Skin epidermis (tissue), 12 donors: ENCODE results near the gene NEUROD2.
A peak's percentile ranks its signal among the peaks of the same experiment; 100 is the strongest.

Experiments used
- H3K27ac ChIP-seq, 21 experiments: fragments of 200-600 bp; sonication (generic) in 11 of 21; one replicate each; pipeline ENCODE4 v1.5.0; 2020; ENCODE audit warnings: mild to moderate bottlenecking in 3 of 21, inconsistent platforms in 2 of 21, moderate library complexity in 2 of 21
- H3K4me3 ChIP-seq, 7 experiments: fragments of 200-600 bp; sonication (generic) in 2 of 7; one replicate each; pipeline ENCODE4 v1.5.0; 2020; ENCODE audit warnings: inconsistent platforms in 2 of 7, mild to moderate bottlenecking in 2 of 7, moderate library complexity in 1 of 7

The NEUROD2 gene

GRCh38 chr17:39607057-39607850 is 466 bp downstream of the NEUROD2 start:
- Histone ChIP-seq H3K4me3 (peak overlapping the region in 2 of 7 experiments; percentile 14 to 29), H3K27ac (no peak overlapping the region)

DNA sequence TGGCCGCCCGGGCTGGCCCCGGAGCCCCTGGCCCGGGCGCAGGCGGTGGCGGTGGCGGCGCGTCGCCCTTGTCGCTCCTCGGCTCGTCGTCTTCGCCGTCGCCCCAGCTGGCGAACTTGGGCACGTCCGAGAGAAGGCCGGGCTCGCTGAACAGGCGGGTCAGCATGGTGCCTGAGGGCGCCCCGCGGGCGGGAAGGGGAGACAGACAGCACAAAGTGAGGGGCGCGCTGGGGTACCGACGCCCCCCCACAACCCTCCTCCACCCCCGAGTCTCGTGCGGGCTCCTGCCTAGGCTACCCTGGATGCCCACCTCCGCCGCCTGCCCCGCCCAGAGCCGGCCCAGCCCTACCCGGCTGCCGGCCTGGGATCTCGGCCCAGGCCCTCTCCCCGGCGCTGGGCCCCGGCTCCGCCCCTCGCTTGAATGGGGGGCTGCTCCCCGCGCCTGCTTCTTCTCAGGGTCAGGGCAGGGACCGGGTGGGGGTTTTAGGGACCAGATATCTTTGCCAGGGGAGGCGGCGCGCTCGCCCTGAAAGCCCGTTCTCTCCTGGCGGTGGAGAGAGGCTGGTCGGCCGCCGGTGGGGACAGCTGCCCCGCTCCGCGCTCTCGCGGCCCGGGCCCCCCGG is 1.2 kb downstream of the NEUROD2 start:
- peak overlapping the region in 3 of 7 experiments; percentile 5 to 29 (median 14) for H3K4me3 ChIP-seq
- no peak overlapping the region for H3K27ac ChIP-seq

DNA sequence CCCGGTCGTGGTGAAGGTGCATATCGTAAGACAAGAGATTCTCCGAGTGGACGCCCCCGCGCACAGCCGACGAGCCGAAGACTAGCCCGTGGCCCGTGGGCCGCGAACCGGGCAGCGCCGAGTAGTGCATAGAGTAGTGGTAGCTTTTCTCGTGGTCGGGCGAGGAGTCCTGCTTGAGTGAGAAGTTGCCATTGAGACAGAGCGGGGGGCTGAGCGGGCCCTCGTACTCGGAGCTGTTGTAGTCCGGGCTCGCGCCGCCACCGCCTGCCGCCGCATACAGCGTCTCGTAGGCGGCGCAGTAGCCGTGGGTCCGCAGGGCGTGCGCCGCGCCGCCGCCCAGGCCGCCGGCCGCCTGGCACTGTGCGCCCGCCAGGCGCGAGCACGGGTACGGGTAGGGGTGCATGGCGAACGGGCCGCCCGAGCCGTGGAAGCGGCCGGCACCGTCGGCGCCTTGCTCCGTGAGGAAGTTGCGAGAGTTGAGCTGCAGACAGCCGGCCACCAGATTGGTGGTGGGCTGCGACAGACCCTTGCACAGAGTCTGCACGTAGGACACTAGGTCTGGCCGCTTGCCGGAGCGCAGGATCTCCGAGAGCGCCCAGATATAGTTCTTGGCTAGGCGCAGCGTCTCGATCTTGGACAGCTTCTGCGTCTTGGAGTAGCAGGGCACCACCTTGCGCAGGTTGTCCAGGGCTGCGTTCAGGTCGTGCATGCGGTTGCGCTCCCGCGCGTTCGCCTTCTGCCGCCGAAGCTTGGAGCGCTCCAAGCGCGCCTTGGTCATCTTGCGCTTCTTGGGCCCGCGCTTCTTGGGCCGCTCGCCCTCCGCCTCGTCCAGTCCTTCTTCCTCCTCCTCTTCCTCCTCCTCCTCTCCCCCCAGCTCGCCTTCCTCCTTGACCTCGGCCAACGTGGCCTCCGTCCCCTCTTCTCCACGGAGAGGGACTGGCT is 2.0 kb downstream of the NEUROD2 start:
- H3K4me3 ChIP-seq: peak overlapping the region in 3 of 7 experiments; percentile 5 to 29 (median 14)
- H3K27ac ChIP-seq: no peak overlapping the region

GRCh38 chr17:39604911-39605491 is 2.7 kb downstream of the NEUROD2 start:
- H3K4me3 ChIP-seq: peak overlapping the region in 1 of 7 experiments; percentile 29
- H3K27ac ChIP-seq: no peak overlapping the region

- H3K27ac ChIP-seq: peak overlapping the region in 1 of 21 experiments; percentile 0
- H3K4me3 ChIP-seq: peak overlapping the region in 3 of 7 experiments; percentile 10 to 33 (median 11)
Measured at GRCh38 chr17:39603304-39604016, 4.3 kb downstream of the NEUROD2 start.

DNA sequence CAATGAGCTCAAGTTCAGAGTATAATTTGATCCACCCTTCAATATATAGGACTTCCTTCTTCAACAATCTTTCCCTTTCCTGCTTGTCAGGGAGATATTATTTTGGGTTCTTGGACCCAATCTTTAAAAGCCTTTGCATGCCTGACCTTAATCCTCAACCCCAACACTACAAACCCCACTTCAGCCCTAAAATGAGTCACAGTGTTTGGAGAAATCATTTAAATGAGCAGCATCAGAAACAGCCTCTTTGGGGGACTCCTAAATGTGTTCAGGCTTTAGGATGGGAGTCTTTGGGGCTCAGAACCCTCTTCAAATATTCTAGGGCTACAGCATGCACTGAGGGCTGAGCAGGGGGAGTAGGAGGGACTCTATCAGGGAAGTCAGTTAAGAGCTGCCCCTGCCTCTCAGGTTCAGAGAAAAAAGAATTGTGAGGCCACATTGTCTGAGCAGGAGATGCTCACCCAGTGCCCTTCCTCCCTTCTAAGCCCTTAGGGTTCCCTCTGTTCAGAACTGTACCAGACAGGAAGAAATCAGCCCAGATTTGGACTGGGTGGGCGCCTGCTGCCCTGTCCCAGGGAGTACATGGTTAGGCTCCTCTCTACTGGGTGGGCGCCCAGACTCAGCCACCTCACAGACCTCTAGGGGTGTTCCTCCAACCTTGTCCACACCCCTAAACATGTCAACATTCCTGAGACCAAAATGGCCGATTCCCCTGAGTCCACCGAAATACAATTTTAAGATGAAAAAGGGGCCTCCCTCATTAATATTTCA is 5.0 kb downstream of the NEUROD2 start:
- Histone ChIP-seq H3K27ac (no peak overlapping the region), H3K4me3 (no peak overlapping the region)

GRCh38 chr17:39601758-39602532 is 5.8 kb downstream of the NEUROD2 start:
- H3K27ac ChIP-seq: no peak overlapping the region
- H3K4me3 ChIP-seq: no peak overlapping the region

DNA sequence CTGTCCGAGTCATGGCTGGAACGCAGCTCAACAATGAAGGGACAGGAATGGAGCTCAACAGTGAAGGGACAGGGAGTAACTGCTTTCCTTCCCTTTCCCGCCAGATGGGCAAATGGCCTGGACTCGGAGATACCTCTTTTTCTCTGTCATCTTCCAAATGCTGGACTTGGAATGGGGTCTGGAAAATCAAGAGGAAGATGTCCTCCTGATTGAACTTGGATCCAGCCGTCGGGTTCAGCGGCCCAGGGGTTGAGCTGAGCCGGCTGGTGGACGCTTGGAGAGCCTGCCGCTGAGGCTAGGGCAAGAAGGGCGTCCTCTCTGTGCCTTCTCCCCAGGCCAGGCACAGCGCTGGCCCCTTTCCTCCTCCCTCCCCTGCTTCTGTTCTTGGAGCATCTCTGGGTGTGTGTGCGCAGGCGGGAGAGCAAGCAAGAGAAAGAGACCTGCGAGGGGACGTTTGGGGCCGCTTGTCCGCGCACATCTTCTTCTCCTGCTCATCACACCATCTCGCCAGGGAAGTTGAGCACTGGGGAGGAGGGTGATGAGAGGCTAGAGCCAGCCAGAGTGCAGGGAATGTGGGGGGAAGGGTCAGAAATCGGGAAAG is 6.6 kb downstream of the NEUROD2 start:
- H3K27ac ChIP-seq: no peak overlapping the region
- no peak overlapping the region for H3K4me3 ChIP-seq

DNA sequence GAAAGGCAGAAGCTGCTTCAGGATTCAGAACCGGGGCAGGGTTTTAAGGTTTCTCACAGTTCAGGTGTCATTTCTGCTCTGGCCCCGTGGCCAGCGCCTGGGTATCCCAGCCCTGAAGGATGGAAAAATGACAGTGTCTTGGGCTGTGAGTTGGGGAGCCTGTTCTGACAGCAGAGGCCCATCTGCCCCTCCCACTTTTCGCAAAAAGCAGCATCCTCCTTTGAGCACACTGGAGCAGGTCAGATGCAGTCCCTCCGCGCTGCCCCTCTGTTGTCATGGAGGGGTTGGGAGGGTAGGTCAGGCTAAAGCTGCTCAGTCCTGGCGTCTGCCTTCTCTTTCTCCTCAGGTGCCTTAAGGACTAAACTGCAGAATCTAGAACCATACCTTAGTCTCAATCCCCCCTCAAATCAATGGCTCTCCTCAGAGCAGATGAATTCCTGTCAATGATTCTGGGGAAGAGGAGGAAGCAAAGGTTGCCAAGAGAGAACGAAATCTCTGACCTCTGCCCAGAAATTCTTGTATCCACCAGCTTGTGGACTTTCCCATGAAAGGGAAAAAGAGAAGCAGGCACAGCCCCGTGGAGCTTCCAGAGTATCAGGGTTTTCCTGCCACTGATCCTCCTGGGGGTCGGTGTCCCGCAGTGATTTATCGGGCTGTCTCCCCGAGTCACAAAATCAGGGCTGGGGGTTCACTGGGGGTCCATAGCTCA is 7.3 kb downstream of the NEUROD2 start:
- Histone ChIP-seq H3K27ac (no peak overlapping the region), H3K4me3 (no peak overlapping the region)

DNA sequence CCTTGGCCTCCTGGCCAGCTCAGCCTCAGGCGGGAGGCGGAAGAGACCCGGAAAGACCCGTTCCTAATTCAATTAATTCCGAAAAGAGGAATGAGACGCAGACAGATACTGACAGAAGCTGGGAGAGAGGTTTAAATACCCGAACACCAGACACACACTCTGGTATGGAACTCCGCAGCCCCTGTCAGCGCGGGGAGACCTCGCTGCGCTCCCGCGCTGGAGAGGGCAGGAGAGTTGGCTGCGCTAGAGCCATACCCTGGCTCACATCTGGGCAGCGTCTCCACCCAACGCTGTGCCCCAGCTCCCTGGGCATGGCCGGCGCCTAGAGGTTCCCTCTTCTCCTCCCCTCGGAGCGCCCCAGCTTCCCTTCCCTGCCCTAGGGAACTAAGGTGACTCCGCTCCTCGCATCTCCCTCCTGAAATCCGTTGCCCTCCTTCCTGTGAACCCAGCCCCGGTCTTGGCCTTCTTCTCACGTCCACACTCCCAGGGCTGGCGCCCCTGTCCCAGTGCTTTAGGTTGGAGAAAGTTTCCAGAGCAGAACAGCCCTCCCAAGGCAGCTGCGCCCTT is 8.0 kb downstream of the NEUROD2 start:
- Histone ChIP-seq H3K27ac (no peak overlapping the region), H3K4me3 (no peak overlapping the region)

DNA sequence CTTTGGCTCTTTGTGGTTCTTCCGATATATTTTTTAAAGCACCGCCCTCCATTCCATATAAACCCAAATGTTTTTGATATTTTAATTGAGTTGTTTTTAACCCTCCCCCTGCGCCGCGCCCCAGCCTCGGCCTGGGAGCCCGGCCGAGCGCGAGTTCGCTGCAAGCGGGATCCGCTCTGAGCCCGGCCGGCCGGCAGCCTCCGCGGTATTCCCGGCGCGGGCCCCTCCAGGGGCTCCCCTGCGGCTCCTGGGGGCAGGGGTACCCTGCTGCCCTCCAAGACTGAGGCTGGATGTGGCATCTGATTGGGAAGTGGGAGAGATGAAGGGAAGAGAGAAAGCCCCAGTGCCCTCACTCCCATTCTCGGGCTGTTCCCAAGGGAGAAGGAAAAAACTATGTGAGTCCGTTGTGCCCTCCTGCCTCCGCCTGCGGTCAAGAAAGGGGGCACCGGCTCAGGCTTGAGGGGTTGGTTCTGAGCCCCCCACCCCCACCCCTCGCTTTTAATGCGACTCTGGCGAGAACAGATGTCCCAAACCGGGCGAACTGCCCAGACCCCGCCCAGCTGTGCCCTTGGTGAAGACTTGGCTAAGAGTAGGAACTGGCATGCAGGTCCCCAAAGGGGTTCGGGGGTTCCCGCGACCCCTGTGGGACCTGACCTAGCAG is 8.6 kb downstream of the NEUROD2 start:
- no peak overlapping the region for H3K4me3 ChIP-seq
- H3K27ac ChIP-seq: no peak overlapping the region

GRCh38 chr17:39598630-39599003 is 9.1 kb downstream of the NEUROD2 start:
- Histone ChIP-seq H3K27ac (no peak overlapping the region), H3K4me3 (no peak overlapping the region)

DNA sequence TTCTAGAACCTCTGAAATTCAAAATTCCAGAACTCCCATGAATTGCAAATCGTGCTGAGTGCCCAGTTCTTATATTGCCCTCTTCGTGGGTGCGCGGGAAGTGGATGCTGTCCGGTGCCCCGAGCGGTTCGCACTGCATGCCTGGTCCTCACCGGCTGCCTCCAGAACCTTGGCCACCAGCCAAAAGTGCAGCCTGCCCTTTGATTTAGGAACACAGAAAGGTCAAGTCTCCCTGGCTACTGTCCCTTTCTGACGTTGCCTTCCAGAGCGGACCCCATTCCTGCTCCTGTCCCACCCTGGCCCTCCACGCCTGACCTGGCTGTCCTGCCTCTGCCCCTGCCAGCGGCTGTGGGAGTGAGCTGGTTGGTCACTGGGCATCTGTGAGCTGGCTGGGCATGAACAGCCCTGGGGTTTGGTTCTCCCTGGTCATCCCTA is 9.7 kb downstream of the NEUROD2 start:
- Histone ChIP-seq H3K4me3 (no peak overlapping the region), H3K27ac (no peak overlapping the region)

- H3K4me3 ChIP-seq: no peak overlapping the region
- H3K27ac ChIP-seq: no peak overlapping the region
Measured at GRCh38 chr17:39597372-39598046, 10.2 kb downstream of the NEUROD2 start.

DNA sequence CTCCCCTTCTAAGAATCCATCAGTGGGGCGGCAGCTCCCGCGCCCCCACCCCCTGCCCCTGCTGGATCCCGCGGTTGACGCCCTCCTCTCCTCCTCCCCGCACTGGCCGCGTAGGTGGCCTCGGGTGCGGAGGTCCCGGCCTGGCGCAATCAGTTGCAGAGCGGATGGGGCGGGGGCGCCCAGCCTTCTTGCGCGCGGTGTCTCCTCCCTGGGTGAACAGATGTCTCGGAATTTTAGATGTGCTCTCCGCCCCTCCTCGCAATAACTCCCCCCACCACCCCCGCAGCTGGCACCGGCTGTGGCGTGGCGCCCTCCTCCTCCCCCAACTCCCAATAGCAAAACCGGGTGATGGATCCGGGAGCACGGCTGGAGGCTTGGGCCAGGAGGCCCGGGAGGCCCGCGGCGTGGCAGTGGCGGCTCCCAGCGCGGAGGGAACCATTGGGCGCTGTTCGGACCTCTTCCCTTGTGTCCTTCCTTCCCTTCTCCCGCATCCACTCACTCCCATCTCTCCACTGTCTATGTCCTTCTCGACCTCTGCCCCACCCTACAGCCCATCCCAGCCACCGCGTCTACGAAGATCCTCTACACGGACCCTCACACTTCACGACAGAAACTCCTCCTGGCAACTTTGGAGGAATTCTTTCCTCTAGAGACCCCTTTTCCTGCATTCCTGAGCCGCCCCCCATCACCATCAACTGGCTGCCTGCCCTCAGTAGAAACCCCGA is 11.0 kb downstream of the NEUROD2 start:
- no peak overlapping the region for H3K4me3 ChIP-seq
- no peak overlapping the region for H3K27ac ChIP-seq
